GM12875 (cell line): Measurements from ENCODE around the gene ACE.

Experiments used
- H3K4me3 ChIP-seq: one replicate; pipeline ENCODE4 v1.5.1; 2011; ENCODE audit warnings: low read depth, low read length, control low read depth
- TF ChIP-seq, protein P1 (sequence below): IDR thresholded peaks from 2 replicates; pipeline ENCODE4 v1.5.1; 2011; ENCODE audit warnings: low read depth, mild to moderate bottlenecking, control low read depth, inconsistent platforms, low read length, moderate library complexity, borderline replicate concordance; ENCODE audit not compliant: insufficient read depth

ACE gene

DNA sequence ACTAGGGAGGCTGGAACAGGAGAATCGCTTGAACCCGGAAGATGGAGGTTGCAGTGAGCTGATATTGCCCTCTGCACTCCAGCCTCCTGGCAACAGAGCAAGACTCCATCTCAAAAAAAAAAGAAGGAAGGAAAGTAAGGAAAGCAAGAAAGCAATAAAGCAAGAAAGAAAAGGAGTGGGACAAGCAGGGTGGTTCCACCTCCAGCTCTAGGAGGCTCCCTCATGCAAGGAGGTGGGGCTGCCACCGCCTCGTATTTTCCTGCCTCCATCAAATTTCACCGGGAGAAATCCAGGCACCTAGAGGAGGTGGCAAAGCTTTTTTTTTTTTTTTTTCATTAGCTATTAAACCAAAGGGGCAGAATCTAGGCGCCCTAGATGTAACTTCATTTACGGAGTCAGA lies 31.8 kb upstream of the ACE start:
- H3K4me3 ChIP-seq, result no peak overlapping the region
- TF ChIP-seq, protein P1, sequence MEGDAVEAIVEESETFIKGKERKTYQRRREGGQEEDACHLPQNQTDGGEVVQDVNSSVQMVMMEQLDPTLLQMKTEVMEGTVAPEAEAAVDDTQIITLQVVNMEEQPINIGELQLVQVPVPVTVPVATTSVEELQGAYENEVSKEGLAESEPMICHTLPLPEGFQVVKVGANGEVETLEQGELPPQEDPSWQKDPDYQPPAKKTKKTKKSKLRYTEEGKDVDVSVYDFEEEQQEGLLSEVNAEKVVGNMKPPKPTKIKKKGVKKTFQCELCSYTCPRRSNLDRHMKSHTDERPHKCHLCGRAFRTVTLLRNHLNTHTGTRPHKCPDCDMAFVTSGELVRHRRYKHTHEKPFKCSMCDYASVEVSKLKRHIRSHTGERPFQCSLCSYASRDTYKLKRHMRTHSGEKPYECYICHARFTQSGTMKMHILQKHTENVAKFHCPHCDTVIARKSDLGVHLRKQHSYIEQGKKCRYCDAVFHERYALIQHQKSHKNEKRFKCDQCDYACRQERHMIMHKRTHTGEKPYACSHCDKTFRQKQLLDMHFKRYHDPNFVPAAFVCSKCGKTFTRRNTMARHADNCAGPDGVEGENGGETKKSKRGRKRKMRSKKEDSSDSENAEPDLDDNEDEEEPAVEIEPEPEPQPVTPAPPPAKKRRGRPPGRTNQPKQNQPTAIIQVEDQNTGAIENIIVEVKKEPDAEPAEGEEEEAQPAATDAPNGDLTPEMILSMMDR, result no peak

DNA sequence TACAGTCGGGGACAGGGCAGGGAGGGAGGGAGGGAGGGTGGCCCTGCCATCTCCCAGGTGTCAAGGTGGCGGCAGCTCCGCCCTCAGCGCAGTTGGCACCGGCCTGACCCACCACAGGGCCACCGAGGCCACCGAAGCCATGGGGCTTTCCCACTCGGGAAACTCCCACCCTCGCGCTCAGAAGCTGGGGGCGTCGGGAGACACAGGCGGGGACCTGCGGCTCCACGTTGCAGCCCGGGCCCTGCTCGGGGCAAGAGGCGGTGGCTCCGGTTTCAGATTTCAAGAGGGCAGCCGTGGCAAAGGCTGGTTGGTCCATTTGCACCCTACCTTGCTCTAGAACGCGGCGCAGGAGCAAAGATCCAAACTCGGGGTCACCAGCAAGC lies 31.3 kb upstream of the ACE start:
- H3K4me3 ChIP-seq, result peak overlapping the region; percentile 52
- TF ChIP-seq, protein P1, result no peak

GRCh38 chr17:63445954-63446752 lies 30.7 kb upstream of the ACE start, which contains the start of gene CYB561:
CYB561 (minus strand) TSS chr17:63446306; CDS start chr17:63437547, 8,759 bp downstream.
- H3K4me3 ChIP-seq, result peak within 1 kb of the TSS; percentile 52
- TF ChIP-seq, protein P1, result peak; percentile 63

GRCh38 chr17:63446753-63447470 lies 29.9 kb upstream of the ACE start:
- TF ChIP-seq, protein P1, result no peak
- peak overlapping the region; percentile 52 for H3K4me3 ChIP-seq

DNA sequence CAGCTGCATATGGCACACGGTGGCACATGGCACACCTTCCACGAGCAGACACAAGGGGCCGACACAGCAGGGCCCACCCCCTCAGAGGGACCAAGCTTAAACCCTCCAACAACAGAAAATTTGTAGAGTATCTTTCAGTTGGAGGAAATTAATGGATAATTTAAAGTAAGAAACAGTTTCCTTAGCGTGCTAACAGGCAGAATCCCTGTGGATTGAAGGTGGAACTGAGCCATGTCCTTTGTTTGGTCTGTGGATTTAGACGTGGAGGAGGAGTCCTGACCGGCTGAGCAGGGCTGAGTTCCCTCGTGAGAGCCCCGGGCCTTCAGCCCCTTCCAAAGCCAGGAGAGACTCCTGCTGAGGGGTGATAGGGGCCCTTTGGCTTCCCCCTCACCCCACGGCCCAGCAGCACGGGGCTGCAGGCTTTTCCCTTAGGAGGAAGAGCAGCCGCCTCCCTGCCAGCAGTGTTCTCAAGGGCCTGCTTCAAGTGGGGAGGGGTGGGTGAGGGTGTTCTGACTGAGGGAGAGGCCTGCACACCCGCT lies 29.3 kb upstream of the ACE start:
- no peak overlapping the region for H3K4me3 ChIP-seq
- TF ChIP-seq, protein P1, result no peak

DNA sequence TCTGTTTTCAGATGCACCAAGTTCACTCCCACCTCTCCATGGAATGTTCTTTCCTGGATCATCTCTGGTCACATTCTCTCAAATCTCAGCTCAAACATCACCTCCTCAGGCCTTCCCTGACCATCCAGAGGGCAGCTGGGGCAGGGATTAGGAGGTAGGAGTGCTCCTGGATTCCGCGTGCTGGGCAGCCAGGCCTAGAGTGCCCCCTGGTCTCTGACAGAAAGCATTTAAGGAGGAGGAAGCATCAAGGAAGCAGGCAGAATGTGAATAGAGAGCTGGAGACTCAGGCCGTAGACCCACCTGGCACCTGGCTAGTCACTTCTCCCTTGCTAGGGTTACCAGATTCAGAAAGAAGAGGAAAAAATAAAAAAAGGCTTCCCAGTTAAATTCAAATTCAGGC lies 28.2 kb upstream of the ACE start:
- TF ChIP-seq, protein P1, result no peak
- no peak overlapping the region for H3K4me3 ChIP-seq
